Esophagus squamous epithelium (tissue), 5 donors: ENCODE data around the gene SRRM4. TPM values are rescaled to one million over a fixed set of nuclear protein-coding genes. Genes with fewer than 3 reads are reported as not detected.
A peak's percentile ranks its signal among the peaks of the same experiment; 100 is the strongest.

Source experiments
- DNase-seq: peaks from one replicate; lab custom pipeline; 2025; lab: John Stamatoyannopoulos, UW
- H3K27ac ChIP-seq, 4 donors: fragments of 200-600 bp; sonication (generic); one replicate each; pipeline ENCODE4 v1.5.1; 2016 to 2019; ENCODE audit warnings: mild to moderate bottlenecking in 1 of 4
- H3K27me3 ChIP-seq, 4 donors: fragments of 200-600 bp; sonication (generic); 1 replicate in 3 of 4; 2 replicates in 1 of 4; pipeline versions ENCODE4 v1.5.1 to v1.6.0; 2017 to 2021; ENCODE audit warnings: antibody characterized with exemption in 1 of 4
- H3K36me3 ChIP-seq, 3 donors: fragments of 200-600 bp; sonication (generic); one replicate each; pipeline ENCODE4 v1.5.1; 2016 to 2019
- H3K4me1 ChIP-seq, 3 donors: fragments of 200-600 bp; sonication (generic); one replicate each; pipeline ENCODE4 v1.5.1; 2017 to 2019
- H3K4me3 ChIP-seq, 4 donors: fragments of 200-600 bp; sonication (generic); 1 replicate in 3 of 4; 2 replicates in 1 of 4; pipeline ENCODE4 v1.5.1; 2016 to 2019; ENCODE audit warnings: mild to moderate bottlenecking in 2 of 4, moderate library complexity in 1 of 4
- H3K9me3 ChIP-seq, 3 donors: fragments of 200-600 bp; sonication (generic); one replicate each; pipeline ENCODE4 v1.5.1; 2016 to 2019
- POLR2A ChIP-seq, 4 donors: fragments of 450-650 bp; IDR thresholded peaks; one replicate each; pipeline ENCODE4 v1.6.1; 2017; ENCODE audit warnings: antibody characterized with exemption in 4 of 4, mild to moderate bottlenecking in 4 of 4, moderate library complexity in 3 of 4
- WGBS, 2 donors: methylation state at CpG; one replicate each; pipeline ENCODE4 v1.1.5; 2018; 5-methylcytosine and 5-hydroxymethylcytosine counted together
- intact Hi-C: fragments of 100-400 bp; cut with DNase I; formaldehyde crosslinking; loops from one replicate; pipeline ENCODE4 v1.15.0; 2022
- total RNA-seq, 4 donors: library from RNA; depleted of rRNA; stranded (reverse); fragments of >200 nt; gene quantifications; one replicate each; pipeline ENCODE4 v1.1.0, GENCODE V29; 2016
- TF ChIP-seq, protein P1 (sequence below), 6 experiments: fragments of 450-650 bp in 4 of 6; fragments of 200-600 bp in 2 of 6; sonication (generic) in 2 of 6; IDR thresholded peaks; one replicate each; pipeline ENCODE4 v1.5.1; 2016 to 2019; ENCODE audit warnings: antibody characterized with exemption in 6 of 6, mild to moderate bottlenecking in 4 of 6, moderate library complexity in 4 of 6
- donor health status: DM: yes; HTN: yes; CAD: no.

The SRRM4 gene, protein sequence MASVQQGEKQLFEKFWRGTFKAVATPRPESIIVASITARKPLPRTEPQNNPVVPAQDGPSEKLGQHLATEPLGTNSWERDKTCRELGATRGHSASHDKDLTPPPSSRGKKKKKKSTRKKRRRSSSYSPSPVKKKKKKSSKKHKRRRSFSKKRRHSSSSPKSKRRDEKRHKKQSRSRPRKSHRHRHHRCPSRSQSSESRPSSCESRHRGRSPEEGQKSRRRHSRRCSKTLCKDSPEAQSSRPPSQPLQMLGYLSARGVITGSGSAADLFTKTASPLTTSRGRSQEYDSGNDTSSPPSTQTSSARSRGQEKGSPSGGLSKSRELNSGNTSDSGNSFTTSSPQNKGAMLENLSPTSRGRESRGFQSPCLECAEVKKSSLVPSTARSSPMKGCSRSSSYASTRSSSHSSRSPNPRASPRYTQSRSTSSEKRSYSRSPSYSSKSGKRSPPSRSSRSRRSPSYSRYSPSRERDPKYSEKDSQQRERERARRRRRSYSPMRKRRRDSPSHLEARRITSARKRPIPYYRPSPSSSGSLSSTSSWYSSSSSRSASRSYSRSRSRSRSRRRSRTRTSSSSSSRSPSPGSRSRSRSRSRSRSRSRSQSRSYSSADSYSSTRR
- total RNA-seq: not detected

DNA sequence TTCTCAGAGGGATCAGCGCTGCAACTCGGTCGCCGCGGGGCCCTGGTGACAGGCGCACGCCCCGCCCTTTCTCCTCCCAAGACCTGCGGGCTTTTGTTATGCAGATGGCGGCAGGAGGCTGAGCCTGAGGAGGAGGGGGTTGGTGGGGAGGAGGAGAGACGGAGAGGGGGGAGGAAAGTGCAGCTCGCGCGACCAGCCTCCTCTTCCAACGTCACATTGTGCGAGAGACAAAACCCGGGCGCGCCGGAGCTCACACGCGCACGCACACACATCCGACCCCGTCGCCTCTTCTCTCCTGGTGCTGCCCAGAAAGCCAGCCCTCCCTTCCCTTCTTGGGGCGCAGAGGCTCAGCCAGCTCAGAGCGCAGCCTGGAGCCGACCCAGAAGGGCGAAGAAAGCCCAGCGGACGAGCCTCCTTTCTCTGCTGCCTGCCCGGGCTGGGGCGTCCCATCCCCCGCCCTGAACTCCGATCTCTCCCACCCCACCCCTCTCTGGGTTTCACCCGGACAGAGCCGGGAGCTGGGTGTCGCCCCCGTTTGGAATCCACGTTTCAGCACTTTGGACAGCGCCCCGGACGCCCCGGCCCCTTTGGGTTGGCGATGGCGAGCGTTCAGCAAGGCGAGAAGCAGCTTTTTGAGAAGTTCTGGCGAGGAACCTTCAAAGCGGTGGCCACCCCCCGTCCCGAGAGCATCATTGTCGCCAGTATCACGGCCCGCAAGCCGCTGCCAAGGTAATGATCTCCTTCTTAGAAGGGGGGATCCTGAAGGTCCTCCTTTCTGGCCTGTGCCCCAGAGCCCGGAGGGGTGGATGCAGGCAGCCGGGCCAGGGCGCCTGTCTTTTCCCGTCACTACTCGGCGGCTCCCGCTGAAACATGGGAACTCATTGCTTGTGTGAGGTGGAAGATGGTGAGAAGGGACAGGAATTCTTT is at the start of gene SRRM4:
SRRM4 (plus strand) TSS at position 257 of the 927 bp plus-strand sequence; CDS start at position 599, 342 bp downstream.
- DNase-seq: no peak
- Histone ChIP-seq H3K27me3 (peaks cover 8 to 69% (median 16%) of the 10 kb centered on the region in 4 donors), H3K4me1 (peaks cover 0 to 18% (median 3%) of the 10 kb centered on the region in 3 donors), H3K36me3 (no peaks in the 10 kb centered on the region), H3K4me3 (peak within 1 kb of the TSS in 1 of 4 donors; percentile 21), H3K27ac (no peak within 1 kb of the TSS), H3K9me3 (no peaks in the 10 kb centered on the region)
- TF ChIP-seq POLR2A (IDR thresholded peaks at IDR 0.05): no peak
- TF ChIP-seq, protein P1, sequence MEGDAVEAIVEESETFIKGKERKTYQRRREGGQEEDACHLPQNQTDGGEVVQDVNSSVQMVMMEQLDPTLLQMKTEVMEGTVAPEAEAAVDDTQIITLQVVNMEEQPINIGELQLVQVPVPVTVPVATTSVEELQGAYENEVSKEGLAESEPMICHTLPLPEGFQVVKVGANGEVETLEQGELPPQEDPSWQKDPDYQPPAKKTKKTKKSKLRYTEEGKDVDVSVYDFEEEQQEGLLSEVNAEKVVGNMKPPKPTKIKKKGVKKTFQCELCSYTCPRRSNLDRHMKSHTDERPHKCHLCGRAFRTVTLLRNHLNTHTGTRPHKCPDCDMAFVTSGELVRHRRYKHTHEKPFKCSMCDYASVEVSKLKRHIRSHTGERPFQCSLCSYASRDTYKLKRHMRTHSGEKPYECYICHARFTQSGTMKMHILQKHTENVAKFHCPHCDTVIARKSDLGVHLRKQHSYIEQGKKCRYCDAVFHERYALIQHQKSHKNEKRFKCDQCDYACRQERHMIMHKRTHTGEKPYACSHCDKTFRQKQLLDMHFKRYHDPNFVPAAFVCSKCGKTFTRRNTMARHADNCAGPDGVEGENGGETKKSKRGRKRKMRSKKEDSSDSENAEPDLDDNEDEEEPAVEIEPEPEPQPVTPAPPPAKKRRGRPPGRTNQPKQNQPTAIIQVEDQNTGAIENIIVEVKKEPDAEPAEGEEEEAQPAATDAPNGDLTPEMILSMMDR (IDR thresholded peaks at IDR 0.05): no peak
- intact Hi-C loops: no loop called here
- WGBS, 2 donors: 4% methylated on average over 19 of the region's 64 CpGs; no CpG with 5 or more reads in 1 of the 2 donors

DNA sequence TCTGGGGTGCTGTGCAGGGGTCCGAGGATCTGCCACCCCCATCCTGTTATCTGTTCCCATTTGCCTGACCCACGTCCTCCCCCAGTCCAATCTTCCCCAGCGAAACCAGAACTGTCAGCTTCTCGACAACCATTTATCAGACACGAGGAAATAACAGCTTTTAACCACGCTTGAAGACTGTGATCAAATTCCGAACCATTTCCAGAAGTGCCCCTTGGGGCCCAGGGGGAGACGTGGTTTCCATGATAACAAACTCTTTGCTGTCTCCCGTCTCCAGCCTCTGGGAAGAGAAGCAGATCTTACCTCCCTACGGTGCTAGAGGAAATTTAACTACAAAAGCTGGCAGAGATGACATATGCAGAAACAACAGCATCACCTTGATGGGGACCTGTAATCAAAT is 35.1 kb upstream of the SRRM4 start:
- peaks cover 0 to 6% (median 0%) of the 10 kb centered on the region in 4 donors for H3K27me3 ChIP-seq
- no peak overlapping the region for H3K4me3 ChIP-seq
- no peak for DNase-seq
- intact Hi-C loops: no loop called here
- H3K27ac ChIP-seq: no peak overlapping the region
- no peaks in the 10 kb centered on the region for H3K4me1 ChIP-seq
- H3K9me3 ChIP-seq: no peaks in the 10 kb centered on the region
- TF ChIP-seq POLR2A (IDR thresholded peaks at IDR 0.05): no peak
- TF ChIP-seq, protein P1 (IDR thresholded peaks at IDR 0.05): no peak
- WGBS, 2 donors: 48 to 64% methylated on average over 9 to 10 of the region's 10 CpGs
- no peaks in the 10 kb centered on the region for H3K36me3 ChIP-seq

DNA sequence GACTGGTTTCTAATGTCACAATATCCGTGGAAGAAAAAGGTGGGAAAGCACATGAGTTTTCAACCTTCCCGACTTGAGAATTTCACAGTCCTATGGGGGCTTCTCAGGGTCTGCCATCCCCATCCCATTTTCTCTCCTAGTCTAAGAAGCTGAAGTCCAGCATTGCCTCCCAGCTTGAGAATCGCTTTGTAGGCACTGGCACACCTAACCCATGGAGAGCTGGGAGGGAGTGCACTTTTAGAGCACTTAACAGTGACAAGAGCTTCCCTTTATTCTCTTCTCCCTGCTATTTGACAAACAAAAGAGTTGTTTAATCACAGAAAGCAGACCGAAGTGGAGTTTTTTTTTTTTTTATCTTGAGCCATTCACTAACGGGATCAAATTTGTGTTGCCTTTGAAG is 22.8 kb upstream of the SRRM4 start:
- Histone ChIP-seq H3K36me3 (no peaks in the 10 kb centered on the region), H3K27me3 (peaks cover 0 to 5% (median 0%) of the 10 kb centered on the region in 4 donors), H3K4me3 (no peak overlapping the region), H3K4me1 (no peaks in the 10 kb centered on the region), H3K9me3 (no peaks in the 10 kb centered on the region), H3K27ac (no peak overlapping the region)
- TF ChIP-seq POLR2A (IDR thresholded peaks at IDR 0.05): no peak
- TF ChIP-seq, protein P1 (IDR thresholded peaks at IDR 0.05): no peak
- intact Hi-C loops: no loop called here
- DNase-seq: no peak
- WGBS, 2 donors: 25 to 45% methylated on average over 4 to 5 of the region's 5 CpGs

DNA sequence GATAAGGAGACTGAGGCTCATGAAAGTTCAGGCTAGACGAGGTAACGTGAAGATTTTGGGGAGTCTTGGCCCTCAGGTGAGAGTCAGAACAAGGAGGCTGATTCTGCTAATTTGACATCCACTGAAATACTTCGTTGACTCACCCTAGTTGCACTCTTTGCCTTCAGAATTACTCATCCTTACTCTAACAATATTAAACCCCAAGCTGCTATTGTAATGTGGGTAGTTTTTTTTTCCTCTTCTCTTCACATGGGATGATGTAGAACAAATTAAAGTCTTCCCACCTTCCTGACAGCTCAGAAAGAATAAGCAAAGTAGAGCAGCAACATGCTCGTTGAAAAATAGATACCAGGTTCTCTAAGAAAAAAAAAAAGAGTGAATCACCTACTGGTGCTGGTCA is 22.0 kb upstream of the SRRM4 start:
- Histone ChIP-seq H3K4me3 (no peak overlapping the region), H3K36me3 (no peaks in the 10 kb centered on the region), H3K4me1 (no peaks in the 10 kb centered on the region), H3K9me3 (no peaks in the 10 kb centered on the region), H3K27me3 (peaks cover 0 to 5% (median 0%) of the 10 kb centered on the region in 4 donors), H3K27ac (no peak overlapping the region)
- WGBS, 2 donors: 23 to 40% methylated on average over 4 of the region's 4 CpGs
- intact Hi-C loops: no loop called here
- TF ChIP-seq, protein P1 (IDR thresholded peaks at IDR 0.05): no peak
- TF ChIP-seq POLR2A (IDR thresholded peaks at IDR 0.05): no peak
- no peak for DNase-seq
